ENCODE data around the gene HYCC1.

Gene HYCC1

DNA sequence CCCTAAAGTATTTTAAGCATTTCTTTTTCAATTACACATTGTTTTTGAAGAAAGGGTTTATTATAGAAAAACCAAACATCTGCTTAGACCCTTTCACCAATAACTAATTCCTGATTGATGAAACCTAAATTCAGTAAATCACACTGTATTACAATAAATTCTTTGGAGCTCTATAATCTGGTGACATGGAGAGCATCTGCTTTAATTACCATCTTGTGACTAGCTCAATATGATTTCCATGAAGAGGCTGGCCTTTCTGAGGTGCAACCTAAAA, 9.7 kb downstream of the HYCC1 start:
- Histone ChIP-seq H4K20me1 (ENCODE audit: insufficient read depth, low read length) (peaks cover 8% of the 10 kb centered on the region), H3K36me3 (ENCODE audit: insufficient read depth, low read length) (no peaks in the 10 kb centered on the region), H3F3A (ENCODE audit: insufficient read depth, low read length) (no peaks in the 10 kb centered on the region; the same call in 1 of the 2 replicates), H3K4me2 (ENCODE audit: low read length) (no peak overlapping the region), H3K4me1 (ENCODE audit: insufficient read depth, low read length, severe bottlenecking) (no peaks in the 10 kb centered on the region), H3K4me3 (ENCODE audit: low read depth, low read length, poor library complexity, severe bottlenecking) (no peak overlapping the region), H3K9me3 (ENCODE audit: low read length) (no peaks in the 10 kb centered on the region), H3K79me2 (ENCODE audit: insufficient read depth, low read length) (no peaks in the 10 kb centered on the region), H3K27me3 (ENCODE audit: insufficient read depth, low read length) (no peaks in the 10 kb centered on the region), H3K9me2 (ENCODE audit: low read depth, low read length) (no peaks in the 10 kb centered on the region), H2AFZ (ENCODE audit: low read length) (no peak overlapping the region), H3K27ac (ENCODE audit: low read depth, low read length, poor library complexity, severe bottlenecking) (no peak overlapping the region), H3K9ac (ENCODE audit: low read length) (no peak overlapping the region)
- TF ChIP-seq, protein P1, sequence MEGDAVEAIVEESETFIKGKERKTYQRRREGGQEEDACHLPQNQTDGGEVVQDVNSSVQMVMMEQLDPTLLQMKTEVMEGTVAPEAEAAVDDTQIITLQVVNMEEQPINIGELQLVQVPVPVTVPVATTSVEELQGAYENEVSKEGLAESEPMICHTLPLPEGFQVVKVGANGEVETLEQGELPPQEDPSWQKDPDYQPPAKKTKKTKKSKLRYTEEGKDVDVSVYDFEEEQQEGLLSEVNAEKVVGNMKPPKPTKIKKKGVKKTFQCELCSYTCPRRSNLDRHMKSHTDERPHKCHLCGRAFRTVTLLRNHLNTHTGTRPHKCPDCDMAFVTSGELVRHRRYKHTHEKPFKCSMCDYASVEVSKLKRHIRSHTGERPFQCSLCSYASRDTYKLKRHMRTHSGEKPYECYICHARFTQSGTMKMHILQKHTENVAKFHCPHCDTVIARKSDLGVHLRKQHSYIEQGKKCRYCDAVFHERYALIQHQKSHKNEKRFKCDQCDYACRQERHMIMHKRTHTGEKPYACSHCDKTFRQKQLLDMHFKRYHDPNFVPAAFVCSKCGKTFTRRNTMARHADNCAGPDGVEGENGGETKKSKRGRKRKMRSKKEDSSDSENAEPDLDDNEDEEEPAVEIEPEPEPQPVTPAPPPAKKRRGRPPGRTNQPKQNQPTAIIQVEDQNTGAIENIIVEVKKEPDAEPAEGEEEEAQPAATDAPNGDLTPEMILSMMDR (IDR thresholded peaks at IDR 0.05; ENCODE audit: low read length): no peak
- no peak for TF ChIP-seq EZH2 (IDR thresholded peaks at IDR 0.05; ENCODE audit: borderline replicate concordance, low read length)

DNA sequence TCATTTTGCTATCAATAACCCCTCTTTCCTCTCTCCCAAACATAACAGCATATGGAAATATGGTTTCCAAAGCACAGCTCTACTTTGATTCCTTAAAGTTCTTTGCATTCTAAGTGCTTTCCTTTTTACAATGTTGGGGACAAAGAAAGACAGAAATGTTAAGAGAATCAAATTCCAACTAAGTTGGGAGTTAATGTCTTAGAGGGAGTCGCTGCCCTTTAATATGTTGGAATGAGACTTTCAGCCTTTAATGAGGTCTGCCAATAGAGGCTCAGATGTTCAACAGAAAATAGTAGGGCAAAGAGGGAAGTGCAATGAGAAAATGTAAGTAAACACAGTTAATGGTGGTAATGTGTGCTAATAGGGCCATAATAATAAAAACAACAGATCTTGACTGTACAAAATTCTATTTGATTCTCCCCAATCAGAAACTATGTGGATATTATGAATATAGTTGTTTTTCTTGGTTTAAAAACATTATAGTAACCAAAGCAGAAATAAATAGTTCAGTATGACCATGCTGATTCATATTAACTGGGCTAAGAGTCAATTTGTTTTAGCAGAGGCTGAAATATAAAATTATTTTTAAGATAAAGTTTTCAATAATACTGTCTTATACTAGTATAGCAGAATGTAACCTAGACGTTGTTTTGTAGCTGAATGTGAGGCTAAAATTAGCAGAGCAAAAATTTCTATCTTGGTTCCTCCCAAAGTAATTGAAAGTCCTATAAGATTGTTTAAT, 10.3 kb downstream of the HYCC1 start:
- no peaks in the 10 kb centered on the region for H3K36me3 ChIP-seq (ENCODE audit: insufficient read depth, low read length)
- no peak overlapping the region for H3K27ac ChIP-seq (ENCODE audit: low read depth, low read length, poor library complexity, severe bottlenecking)
- no peaks in the 10 kb centered on the region for H3K9me2 ChIP-seq (ENCODE audit: low read depth, low read length)
- H4K20me1 ChIP-seq (ENCODE audit: insufficient read depth, low read length): peaks cover 8% of the 10 kb centered on the region
- H3K4me2 ChIP-seq (ENCODE audit: low read length): no peak overlapping the region
- H3K4me3 ChIP-seq (ENCODE audit: low read depth, low read length, poor library complexity, severe bottlenecking): no peak overlapping the region
- no peak for TF ChIP-seq EZH2 (IDR thresholded peaks at IDR 0.05; ENCODE audit: borderline replicate concordance, low read length)
- TF ChIP-seq, protein P1 (IDR thresholded peaks at IDR 0.05; ENCODE audit: low read length): no peak
- H2AFZ ChIP-seq (ENCODE audit: low read length): no peak overlapping the region
- no peaks in the 10 kb centered on the region for H3K4me1 ChIP-seq (ENCODE audit: insufficient read depth, low read length, severe bottlenecking)
- H3F3A ChIP-seq (ENCODE audit: insufficient read depth, low read length): no peaks in the 10 kb centered on the region; the same call in 1 of the 2 replicates
- H3K9me3 ChIP-seq (ENCODE audit: low read length): no peaks in the 10 kb centered on the region
- no peak overlapping the region for H3K9ac ChIP-seq (ENCODE audit: low read length)
- no peaks in the 10 kb centered on the region for H3K27me3 ChIP-seq (ENCODE audit: insufficient read depth, low read length)
- H3K79me2 ChIP-seq (ENCODE audit: insufficient read depth, low read length): no peaks in the 10 kb centered on the region

DNA sequence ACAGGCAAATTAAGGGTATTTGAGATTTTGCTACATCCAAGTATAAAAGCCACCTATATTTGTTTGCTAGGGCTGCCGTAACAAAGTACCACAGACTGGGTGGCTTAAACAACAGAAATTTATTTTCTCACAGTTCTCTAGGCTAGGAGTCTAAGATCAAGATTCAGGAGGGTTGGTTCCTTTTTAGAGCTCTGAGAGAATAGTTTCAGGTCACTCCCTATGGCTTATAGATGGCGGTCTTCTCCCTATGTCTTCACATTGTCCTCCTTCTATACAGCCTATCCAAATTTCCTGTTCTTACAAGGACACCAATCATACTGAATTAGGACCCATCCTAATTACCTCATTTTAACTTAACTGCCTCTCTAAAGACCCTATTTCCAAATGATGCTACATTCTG, 11.2 kb downstream of the HYCC1 start:
- Histone ChIP-seq H3K4me2 (ENCODE audit: low read length) (no peak overlapping the region), H3K9ac (ENCODE audit: low read length) (no peak overlapping the region), H4K20me1 (ENCODE audit: insufficient read depth, low read length) (peaks cover 6% of the 10 kb centered on the region), H3K27me3 (ENCODE audit: insufficient read depth, low read length) (no peaks in the 10 kb centered on the region), H3K4me1 (ENCODE audit: insufficient read depth, low read length, severe bottlenecking) (no peaks in the 10 kb centered on the region), H2AFZ (ENCODE audit: low read length) (no peak overlapping the region), H3K9me2 (ENCODE audit: low read depth, low read length) (no peaks in the 10 kb centered on the region), H3K36me3 (ENCODE audit: insufficient read depth, low read length) (no peaks in the 10 kb centered on the region), H3K4me3 (ENCODE audit: low read depth, low read length, poor library complexity, severe bottlenecking) (no peak overlapping the region), H3K27ac (ENCODE audit: low read depth, low read length, poor library complexity, severe bottlenecking) (no peak overlapping the region), H3K79me2 (ENCODE audit: insufficient read depth, low read length) (no peaks in the 10 kb centered on the region), H3K9me3 (ENCODE audit: low read length) (no peaks in the 10 kb centered on the region), H3F3A (ENCODE audit: insufficient read depth, low read length) (no peaks in the 10 kb centered on the region)
- no peak for TF ChIP-seq EZH2 (IDR thresholded peaks at IDR 0.05; ENCODE audit: borderline replicate concordance, low read length)
- TF ChIP-seq, protein P1 (IDR thresholded peaks at IDR 0.05; ENCODE audit: low read length): no peak
